HG03025 (cell line): ENCODE results near the gene CHTF18.
"Not testable (repeated sequence)": the region's sequence is repeated elsewhere in the genome, so short reads cannot be mapped to it uniquely, and the experiment has no call there.

Experiments used
- ATAC-seq: cut with Tn5 transposase; IDR thresholded peaks from one replicate; pipeline ENCODE4 v1.9.1; 2021; ENCODE audit warnings: mild to moderate bottlenecking, moderate library complexity; ENCODE audit not compliant: unreplicated experiment, low FRiP score

CHTF18 gene

DNA sequence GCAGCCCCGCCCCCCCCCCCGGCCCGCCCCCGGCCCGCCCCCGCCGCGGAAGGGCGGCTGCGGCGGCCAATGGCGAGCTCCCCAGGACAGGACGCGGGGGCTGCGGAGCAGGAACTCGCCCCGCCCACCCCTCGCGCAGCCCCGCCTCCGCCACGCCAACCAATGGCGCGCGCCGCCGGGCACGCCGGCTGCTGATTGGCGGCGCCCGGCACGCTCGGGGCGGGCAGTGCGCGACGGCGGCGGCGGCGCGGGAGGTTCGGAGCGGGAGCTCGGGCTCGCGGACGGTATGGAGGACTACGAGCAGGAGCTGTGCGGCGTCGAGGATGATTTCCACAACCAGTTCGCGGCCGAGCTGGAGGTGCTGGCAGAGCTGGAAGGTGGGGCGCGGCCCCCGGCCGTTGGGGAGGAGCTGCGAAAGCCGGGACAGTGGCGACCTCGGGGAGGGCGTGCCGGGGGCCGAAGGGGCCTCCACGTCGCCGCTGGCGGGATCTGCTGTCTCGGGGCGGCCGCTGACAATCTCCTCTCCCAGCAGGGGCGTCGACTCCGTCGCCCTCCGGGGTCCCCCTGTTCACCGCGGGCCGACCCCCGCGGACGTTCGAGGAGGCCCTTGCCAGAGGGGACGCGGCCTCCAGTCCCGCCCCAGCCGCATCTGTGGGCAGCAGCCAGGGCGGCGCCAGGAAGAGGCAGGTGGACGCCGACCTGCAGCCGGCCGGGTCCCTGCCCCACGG is at the start of gene CHTF18:
Gene CHTF18 (plus strand): TSS at position 222 of the 728 bp plus-strand sequence. CDS start 65 bp downstream, at position 287.
- ATAC-seq, result peak; percentile 44

DNA sequence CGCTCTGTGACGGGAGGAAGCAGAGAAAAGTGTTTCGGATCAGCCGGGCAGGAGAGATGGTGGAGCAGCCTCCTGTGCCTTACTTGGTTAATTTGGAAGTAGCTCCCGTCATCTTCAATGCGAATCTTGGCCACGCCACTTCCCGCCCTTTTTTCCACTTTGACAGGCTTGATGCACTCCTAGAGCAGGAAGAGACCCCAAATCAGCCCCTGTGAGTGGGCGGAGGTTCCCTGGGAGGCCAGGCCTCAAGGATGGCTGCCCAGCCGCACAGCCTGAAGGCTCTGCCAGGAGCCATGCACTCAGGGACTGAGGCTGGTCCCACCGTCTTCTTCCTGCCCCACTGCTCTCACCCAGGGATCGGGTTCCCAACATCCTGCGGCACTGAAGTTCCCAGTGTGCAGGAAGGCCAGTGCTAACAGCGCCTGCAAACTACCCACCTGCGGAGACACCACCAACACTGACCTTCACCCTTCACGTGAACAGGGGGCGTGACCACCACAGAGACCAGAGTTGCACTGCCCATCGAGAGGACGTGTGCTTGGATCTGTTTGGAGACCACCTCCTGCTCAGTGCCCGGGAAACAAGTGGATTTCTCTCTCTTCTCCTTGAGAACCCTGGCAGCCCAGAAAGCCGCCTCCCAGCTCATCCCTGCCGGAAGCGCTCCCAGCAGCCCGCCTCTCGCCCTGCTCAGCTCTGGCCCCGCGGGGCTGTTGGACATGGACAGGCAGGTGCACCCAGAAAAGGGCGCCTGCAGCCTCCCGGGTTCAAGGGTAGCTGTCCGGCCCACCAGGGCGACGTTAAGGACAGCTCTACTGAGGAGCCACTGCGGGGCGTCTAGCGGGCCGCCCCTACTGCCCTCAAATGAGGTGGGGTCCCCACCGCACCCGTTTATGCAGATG is 48.6 kb upstream of the CHTF18 start:
- ATAC-seq, result no peak

DNA sequence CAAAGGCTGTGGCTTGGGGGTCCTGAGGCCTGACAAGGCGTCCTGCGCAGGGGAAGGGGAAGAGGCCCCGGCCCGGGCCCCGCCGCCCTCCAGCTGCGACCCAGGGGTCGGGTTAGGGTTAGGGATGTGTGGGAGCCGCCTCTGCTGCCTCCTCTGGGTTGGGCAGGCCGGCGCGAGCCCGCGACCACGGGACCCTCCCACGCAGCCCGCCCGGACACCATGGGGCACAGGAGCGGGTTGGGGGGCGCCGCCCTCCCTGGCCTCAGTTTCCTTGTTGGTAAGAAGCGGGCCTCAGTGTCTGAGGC is 48.0 kb upstream of the CHTF18 start:
- no peak for ATAC-seq

DNA sequence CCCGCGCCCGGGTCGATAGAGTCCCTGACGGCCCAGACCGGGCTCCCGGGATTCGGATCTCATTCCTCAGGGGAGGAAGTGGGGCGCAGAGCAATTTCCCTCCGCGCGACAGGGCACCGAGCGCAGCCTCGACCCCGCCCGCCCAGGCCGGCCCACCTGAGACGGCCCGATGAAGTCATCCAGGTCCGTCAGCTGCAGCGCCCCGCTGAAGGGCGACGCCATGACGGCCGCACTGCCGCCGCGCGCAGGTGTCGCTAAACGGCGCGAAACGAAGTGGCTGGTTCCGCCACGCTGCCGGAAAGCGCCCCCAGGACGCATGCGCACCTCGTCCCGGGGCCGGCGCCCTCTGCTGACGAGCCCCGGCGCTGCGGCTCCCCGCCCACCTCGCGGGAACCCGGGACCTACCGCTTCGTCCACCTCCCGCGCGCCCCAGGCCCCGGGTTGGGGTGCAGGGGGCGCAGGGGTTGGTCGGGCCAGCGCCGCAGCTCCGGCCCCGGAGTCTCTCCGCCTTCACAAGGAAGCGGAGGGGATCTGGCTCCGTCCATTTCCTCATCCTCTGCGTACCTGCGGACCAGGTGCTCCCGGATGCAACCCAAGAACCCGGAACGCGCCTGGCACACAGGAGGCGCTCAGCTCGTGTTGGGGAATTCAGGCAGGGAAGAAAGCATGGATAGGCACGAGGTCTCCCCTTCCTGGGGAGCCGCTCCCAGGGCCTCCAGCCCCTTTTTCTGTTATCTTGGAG is 47.5 kb upstream of the CHTF18 start, which contains the start of gene CIAO3:
Gene CIAO3 (minus strand): TSS at position 234 of the 742 bp plus-strand sequence. CDS start 12 bp downstream, at position 222.
- ATAC-seq, result peak; percentile 46

DNA sequence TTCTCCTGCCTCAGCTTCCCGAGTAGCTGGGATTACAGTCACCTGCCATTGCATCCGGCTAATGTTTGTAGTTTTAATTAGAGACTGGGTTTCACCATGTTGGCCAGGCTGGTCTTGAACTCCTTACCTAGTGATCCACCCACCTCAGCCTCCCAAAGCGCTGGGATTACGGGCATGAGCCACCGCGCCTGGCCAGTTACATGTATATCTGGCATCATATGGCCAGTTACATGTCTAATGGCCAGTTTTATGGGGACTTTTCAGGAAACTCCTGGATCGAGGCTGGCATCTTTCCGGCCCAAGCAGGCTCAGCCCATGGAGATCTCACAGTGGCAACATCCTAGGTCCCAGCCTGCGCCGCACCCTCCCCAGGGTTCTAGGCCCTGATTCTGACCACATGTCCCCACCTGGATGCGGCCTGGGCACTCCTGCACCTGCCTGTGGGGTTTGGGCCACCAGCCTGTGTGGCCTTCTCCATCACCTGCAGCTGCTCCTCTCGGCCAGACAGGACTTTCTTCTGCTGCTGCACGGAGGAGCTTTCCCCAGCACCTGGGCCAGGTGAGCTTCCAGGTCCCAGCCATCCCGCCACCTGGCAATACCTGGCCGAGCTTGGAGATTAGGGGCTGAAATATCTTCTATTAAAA is 46.3 kb upstream of the CHTF18 start:
- no peak for ATAC-seq

DNA sequence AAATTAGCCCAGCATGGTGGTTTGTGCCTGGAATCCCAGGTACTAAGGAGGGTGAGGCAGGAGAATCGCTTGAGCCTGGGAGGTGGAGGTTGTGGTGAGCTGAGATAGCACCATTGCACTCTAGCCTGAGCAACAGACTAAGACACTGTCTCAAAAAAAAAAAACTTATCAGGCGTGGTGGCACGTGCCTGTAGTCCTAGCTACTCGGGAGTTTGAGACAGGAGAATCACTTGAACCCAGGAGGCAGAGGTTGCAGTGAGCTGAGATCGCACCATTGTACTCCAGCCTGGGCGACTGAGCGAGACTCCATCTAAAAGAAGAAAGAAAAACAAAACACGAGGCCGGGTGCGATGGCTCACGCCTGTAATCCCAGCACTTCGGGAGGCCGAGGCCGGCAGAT is 45.5 kb upstream of the CHTF18 start:
- ATAC-seq, result not testable (repeated sequence)

DNA sequence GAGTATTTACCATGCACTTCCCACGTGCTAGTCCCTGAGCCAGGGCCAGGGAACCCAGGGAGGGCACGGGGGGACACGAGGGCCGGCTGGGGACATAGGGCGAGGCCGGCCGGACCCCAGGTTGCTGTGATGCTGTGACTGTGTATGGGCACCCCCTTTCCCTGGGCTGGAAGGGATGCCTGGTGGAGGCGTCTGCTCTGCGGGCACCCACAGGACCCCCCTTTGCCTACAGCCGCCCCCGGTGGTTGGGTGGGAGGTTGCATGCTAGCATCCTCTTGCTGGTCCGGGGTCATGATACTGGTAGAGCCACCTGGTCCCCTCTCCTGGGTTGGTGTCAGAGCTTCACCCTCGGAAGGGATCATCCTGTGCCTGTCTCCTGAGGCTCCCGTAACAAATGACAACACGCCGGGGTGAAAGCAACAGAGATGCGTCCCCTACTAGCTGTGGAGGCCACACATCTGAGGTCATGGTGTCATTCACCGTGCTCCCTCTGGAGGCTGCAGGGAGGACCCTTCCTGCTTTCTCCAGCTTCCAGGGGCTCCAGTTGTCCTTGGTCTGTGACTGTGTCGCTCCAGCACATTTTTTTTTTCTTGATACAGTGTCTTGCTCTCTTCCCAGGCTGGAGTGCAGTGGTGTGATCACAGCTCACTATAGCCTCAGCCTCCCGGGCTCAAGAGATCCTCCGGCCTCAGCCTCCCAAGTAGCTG is 44.5 kb upstream of the CHTF18 start:
- ATAC-seq, result no peak

DNA sequence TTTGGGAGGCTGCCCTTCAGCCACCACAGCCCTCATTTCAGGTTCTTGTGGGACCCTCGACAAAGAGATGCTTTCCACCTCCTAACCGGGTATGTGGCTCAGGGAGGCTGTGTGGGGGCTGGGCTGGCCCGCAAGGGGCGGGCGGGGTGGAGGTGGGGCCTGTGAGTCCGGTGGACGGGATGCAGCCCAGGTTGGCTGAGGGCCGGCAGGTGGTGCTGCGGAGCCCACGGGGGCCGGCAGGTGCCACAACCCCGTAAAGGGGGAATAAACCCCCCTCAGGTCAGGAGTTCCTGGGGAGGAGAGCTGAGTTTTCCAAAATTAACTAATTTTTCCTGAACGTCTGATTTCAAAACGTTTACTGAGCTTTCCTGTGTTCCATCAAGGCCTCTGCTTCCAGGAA is 42.7 kb upstream of the CHTF18 start:
- ATAC-seq, result no peak

DNA sequence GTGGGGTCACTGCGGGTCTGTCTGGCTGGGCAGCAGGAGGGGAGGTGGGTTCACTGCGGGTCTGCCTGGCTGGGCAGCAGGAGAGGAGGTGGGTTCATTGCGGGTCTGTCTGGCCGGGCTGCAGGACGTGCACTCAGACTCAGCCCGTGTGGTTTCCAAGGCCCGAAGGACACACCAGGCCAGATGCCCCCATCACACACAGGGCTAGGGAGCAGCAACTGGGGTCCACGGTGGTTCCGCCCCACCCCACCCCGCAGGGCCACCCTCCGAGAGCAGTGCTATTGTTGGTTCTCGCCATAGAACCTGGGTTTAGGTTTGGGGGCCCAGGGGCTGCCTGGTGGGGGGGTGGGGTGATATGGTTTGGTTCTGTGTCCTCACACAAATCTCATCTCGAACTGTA is 41.8 kb upstream of the CHTF18 start:
- ATAC-seq, result no peak

DNA sequence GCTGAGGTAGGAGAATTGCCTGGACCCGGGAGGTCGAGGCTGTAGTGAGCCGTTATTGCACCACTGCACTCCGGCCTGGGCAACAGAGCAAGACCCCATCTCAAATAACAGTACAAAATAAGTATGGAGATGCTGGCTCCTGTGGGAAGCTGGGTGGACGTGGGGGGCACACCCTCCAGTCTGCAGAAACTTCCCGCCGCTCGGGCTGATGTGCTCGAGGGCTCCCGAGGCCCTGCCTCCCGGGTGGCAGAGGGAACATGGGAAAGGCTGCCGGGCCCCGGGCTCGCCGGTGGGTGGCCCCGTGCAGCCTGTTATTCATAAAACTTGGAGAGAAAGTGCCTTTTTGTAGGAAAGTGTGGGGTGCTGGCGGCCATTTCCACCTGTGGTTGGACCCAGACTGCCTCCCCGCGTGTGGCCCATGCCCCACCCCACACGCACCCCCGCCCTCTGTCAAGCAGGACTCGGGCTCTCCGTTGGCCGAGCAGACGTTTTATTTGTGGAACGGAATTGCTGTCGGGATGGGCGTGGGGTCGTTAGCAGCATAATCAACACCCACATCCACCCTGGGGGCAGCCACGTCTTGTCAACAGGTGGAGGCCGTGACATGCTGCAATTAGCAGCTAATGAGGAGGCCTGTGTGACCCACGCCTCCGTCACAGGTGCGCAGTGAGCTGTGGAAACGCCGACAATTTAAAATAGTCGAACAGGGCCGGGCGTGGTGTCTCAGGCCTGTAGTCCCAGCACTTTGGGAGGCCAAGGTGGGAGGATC is 40.3 kb upstream of the CHTF18 start:
- no peak for ATAC-seq

DNA sequence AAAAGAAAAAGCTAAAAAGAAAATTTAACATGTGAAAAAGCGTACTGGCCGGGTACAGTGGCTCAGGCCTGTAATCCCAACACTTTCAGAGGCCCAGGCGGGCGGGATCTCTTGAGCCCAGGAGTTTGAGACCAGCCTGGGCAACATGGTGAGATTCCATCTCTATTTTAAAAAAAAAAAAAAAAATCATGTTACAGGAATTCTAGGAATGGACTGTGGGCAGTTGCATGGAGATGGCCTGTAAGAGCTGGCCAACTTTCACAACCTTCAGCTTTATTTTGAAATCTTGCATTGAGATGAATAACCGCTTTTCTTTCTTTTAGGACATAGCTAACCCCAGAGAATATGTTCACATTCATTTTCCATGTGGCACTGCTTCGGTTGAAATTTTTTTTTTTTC is 39.4 kb upstream of the CHTF18 start:
- no peak for ATAC-seq

DNA sequence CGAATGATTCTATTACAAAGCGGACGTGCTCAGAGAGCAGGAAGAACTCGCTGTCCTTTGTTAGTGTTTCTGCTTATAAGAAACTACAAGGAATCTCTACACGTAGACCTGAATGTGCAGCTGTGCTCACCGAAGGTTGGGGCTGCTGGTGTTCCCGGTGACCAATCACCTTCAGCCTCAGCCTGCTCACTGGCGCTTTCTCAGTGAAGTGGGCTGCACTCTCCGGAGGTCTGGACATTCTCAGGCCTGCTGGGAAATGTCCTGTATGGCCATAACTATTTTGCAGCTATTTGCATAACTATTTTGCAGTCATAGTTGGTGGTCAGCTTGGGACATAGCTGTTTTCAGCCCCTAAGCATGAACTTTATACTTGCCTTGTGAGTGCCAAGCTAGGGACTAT is 37.9 kb upstream of the CHTF18 start:
- no peak for ATAC-seq

DNA sequence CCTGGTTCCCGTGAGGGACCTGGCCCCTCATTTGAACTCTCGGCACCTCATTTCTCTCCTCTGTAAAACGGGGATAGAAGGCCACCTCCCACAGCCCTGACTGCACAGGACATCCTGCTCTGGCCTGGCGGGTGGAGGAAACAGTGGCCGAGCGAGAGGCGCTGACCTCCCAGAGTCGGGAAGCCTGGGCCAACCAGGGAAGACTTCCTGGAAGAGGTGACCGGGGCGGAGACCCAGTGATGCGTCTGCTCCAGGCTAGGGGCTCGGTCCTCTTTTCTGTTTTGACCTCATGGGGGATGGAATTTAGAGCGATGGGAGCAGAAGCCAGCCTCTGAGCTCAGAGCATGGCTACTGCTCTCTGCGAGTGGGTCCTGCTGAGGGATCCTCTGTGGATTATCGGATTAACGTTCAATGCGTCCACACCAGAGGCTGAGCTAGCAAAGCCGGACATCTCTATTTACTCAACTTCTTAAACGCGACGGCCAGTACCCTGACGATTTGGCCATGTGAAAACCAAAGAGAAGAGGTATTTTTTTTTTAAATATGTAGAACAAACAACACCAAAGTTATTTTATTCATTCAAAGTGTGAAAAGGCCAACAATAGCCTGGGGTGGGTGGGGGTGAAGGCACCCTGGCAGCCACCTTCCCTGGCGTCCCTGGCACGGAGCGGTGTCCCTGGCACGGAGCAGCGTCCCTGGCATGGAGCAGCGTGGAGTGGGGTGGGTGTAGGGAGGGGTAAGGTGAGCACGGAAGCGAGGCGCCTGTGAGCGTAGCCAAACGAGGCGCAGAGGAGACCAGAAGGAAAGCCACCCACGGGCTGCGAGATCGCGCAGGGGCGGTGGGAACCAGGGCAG is 37.0 kb upstream of the CHTF18 start:
- no peak for ATAC-seq

DNA sequence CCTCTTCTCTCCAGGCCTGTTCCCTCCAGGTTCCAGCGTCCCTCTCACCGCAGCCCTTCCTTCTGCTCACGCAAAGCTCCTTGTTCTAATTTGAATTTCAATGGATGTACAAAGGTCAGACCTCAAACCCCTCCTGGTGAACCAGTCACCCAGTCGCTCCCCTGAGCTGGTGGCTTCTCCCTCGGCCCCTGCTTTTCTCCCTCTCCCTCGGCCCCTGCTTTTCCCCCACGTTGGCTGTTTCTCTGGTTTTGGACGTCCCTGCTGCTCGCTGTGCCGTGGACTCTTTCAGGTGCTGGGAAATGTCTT is 36.5 kb upstream of the CHTF18 start:
- no peak for ATAC-seq

DNA sequence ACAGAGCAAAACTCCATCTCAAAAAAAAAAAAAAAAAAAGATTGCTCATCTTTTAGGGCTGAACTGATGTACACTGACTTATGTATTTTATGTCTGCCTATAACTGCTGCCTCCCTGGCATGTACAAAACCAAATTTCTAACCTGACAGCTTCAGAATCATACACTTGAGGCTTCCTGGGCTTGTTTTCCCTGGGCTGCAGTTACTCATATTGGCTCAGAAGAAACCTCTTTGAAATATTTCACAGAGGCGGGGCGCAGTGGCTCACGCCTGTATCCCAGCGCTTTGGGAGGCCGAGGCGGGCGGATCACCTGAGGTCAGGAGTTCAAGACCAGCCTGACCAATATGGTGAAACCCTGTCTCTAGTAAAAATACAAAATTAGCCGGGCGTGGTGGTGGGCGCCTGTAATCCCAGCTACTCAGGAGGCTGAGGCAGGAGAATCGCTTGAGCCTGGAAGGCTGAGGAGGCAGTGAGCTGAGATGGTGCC is 34.3 kb upstream of the CHTF18 start:
- not testable (repeated sequence) for ATAC-seq

DNA sequence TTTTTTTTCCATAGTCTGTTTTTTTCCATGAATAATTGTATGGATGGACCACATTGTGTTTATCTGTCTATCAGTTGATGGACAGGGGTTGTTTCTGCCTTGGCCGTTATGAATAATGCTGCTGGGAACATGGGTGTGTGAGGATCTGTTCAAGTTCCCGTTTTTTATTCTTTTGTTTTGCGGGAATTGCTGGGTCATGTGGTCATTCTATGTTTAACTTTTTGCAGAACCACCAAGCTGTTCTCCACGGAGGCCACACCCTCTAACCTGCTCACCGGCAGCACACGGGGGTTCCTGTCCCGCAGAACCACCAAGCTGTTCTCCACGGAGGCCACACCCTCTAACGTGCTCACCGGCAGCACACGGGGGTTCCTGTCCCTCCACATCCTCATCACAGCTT is 33.8 kb upstream of the CHTF18 start:
- no peak for ATAC-seq

DNA sequence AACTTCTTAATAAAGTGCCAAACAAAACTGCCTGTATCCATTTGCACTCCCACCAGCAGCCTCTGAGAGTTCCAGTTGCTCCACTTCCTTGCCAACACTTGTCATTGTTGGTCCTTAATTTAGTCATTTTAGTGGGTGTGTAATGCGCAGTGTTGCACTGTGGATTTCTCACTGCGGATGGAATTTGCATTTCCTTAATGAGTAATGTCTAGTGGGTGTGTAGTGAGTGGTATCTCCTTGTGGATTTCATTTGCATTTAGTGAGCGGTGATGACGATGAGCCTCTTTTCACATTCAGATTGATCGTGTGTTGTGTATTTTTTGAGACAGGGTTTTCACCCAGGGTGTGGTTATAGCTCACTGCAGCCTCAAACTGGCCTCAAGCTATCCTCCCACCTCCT is 32.0 kb upstream of the CHTF18 start:
- no peak for ATAC-seq

DNA sequence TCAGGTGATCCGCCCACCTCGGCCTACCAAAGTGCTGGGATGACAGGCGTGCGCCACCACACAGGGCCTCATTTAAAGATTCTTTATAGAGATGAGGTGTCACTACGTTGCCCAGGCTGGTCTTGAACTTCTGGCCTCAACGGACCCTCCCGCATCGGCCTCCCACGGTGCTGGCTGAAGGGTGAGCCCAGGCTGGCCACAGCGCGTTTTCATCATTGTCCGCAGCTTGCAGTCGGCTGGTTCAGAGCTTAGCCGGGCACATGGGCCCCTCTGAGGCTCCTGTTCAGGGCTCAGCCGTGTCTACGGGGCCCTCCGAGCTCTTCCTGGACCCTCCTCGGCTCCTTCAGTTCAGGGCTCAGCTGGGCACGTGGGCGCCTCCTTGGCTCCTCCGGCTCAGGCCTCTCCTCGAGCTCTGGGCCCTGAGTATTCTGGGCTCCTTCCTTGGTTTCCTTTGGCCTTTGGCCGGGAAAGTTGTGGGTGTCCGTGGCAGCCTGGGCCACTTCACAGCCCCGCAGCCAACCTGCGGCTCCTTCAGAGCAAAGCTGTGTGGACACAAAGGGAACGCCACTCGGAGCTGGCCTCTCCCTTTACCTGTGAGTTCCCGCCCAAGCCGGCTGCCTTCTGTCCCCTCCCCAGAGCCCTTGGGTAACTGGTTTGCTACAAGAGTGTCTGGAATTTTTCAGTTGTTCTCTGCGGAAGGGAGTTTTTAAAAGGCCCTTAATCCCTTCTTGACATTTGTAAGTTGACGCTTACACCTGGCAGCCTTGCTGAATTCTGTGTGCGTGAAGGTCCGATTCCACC is 29.1 kb upstream of the CHTF18 start:
- no peak for ATAC-seq
